NCI-H446 treated with DMSO at 0.1 percent for 48 hours (cell line): ENCODE results near the gene ATP8A2.

Experiments
- DNase-seq: peaks from one replicate; lab custom pipeline; 2025; lab: John Stamatoyannopoulos, UW

Gene ATP8A2

GRCh38 chr13:26074706-26075105 lies 702.9 kb downstream of the ATP8A2 start:
- DNase-seq = no peak
